OCI-LY1 (cell line): ENCODE measurements around the gene THBS3.

Source experiments
- EZH2 ChIP-seq: fragments of 200-600 bp; sonication (generic), shearing (Covaris generic); IDR thresholded peaks from 2 replicates; pipeline ENCODE4 v1.8.0; 2017; ENCODE audit warnings: borderline replicate concordance, mixed run types, mild to moderate bottlenecking, antibody characterized with exemption, low read length, moderate library complexity, mixed read lengths
- TF ChIP-seq, protein P1 (sequence below): fragments of 200-600 bp; sonication (generic), shearing (Covaris generic); IDR thresholded peaks from 2 replicates; pipeline ENCODE4 v1.5.1; 2017; ENCODE audit warnings: mild to moderate bottlenecking, antibody characterized with exemption, low read length, moderate library complexity, mixed read lengths

GRCh38 chr1:155160128-155160527, 47.6 kb downstream of the THBS3 start:
- TF ChIP-seq EZH2: no peak
- TF ChIP-seq, protein P1, sequence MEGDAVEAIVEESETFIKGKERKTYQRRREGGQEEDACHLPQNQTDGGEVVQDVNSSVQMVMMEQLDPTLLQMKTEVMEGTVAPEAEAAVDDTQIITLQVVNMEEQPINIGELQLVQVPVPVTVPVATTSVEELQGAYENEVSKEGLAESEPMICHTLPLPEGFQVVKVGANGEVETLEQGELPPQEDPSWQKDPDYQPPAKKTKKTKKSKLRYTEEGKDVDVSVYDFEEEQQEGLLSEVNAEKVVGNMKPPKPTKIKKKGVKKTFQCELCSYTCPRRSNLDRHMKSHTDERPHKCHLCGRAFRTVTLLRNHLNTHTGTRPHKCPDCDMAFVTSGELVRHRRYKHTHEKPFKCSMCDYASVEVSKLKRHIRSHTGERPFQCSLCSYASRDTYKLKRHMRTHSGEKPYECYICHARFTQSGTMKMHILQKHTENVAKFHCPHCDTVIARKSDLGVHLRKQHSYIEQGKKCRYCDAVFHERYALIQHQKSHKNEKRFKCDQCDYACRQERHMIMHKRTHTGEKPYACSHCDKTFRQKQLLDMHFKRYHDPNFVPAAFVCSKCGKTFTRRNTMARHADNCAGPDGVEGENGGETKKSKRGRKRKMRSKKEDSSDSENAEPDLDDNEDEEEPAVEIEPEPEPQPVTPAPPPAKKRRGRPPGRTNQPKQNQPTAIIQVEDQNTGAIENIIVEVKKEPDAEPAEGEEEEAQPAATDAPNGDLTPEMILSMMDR: no peak
